Type B pancreatic cell (in vitro differentiated cells): ENCODE results near the gene PRKCG. TPM values are rescaled to one million over a fixed set of nuclear protein-coding genes. Genes with fewer than 3 reads are reported as not detected.

Experiments
- DNase-seq: peaks from one replicate; pipeline ENCODE4 v3.0.0; 2021; ENCODE audit warnings: mixed read lengths; ENCODE audit not compliant: unreplicated experiment; ENCODE audit errors: extremely low spot score
- H3K27ac Mint-ChIP-seq: 2 replicates; pipeline ENCODE4 v1.8.0; 2021; ENCODE audit warnings: mild to moderate bottlenecking, mixed read lengths
- H3K27me3 Mint-ChIP-seq: 2 replicates; pipeline ENCODE4 v1.8.0; 2021; ENCODE audit warnings: mixed read lengths
- H3K36me3 Mint-ChIP-seq: 2 replicates; pipeline ENCODE4 v1.8.0; 2021; ENCODE audit warnings: mixed read lengths
- H3K4me1 Mint-ChIP-seq: one replicate; pipeline ENCODE4 v1.8.0; 2021; ENCODE audit warnings: mixed read lengths; ENCODE audit not compliant: unreplicated experiment
- H3K4me3 Mint-ChIP-seq: 2 replicates; pipeline ENCODE4 v1.8.0; 2021; ENCODE audit warnings: mild to moderate bottlenecking, mixed read lengths
- H3K9me3 Mint-ChIP-seq: 2 replicates; pipeline ENCODE4 v1.8.0; 2021; ENCODE audit warnings: mixed read lengths
- total RNA-seq: library from RNA; stranded (reverse); gene quantifications from 2 replicates; pipeline ENCODE4 v1.2.1, GENCODE V29; 2021; ENCODE audit warnings: low replicate concordance
- TF ChIP-seq, protein P1 (sequence below): fragments of 200-600 bp; sonication (generic); conservative IDR thresholded peaks from 2 replicates; pipeline ENCODE4 v1.5.0; 2021; ENCODE audit warnings: antibody characterized with exemption, mild to moderate bottlenecking

PRKCG gene
- total RNA-seq, 1 donor from 2014 or later = 3.1 TPM

DNA sequence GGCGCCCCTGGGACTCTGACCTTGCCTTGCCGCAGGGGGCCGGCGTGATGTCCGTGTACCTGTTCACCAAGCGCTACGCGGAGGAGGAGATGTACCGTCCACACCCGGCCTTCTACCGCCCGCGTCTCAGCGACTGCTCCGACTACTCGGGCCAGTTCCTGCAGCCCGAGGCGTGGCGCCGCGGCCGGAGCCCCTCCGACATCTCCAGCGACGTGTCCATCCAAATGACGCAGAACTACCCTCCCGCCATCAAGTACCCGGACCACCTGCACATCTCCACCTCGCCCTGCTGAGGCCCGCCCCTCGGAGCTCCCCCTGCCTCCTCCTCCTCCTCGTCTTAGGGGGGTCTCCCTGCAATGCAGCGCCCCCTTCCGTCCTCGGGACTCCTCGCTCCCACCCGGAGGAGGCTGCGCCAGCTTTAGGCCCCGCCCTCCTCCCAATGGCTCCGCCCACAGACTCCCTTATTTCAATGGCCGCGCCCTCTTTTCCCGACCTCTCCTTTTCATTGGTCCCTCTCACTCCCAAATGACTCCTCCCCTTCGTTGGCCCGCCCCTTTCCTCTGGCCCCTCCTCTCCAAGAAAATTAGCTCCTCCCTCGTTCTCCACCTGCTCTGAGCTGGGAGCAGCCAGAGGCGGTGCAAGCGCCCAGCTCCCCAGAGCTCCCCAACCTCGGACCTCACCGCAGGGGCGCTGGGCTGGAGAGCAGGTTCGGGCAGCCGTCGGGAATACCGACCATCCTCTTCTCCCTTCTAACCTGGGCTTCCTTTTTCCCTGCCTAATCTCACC is 60.2 kb downstream of the PRKCG start:
- Mint-ChIP-seq H3K27me3 (peaks cover 79% of the 10 kb centered on the region), H3K27ac (no peak overlapping the region), H3K36me3 (no peaks in the 10 kb centered on the region), H3K9me3 (peaks cover 4% of the 10 kb centered on the region), H3K4me1 (no peaks in the 10 kb centered on the region), H3K4me3 (peak overlapping the region; percentile 20)
- DNase-seq = no peak
- TF ChIP-seq, protein P1, sequence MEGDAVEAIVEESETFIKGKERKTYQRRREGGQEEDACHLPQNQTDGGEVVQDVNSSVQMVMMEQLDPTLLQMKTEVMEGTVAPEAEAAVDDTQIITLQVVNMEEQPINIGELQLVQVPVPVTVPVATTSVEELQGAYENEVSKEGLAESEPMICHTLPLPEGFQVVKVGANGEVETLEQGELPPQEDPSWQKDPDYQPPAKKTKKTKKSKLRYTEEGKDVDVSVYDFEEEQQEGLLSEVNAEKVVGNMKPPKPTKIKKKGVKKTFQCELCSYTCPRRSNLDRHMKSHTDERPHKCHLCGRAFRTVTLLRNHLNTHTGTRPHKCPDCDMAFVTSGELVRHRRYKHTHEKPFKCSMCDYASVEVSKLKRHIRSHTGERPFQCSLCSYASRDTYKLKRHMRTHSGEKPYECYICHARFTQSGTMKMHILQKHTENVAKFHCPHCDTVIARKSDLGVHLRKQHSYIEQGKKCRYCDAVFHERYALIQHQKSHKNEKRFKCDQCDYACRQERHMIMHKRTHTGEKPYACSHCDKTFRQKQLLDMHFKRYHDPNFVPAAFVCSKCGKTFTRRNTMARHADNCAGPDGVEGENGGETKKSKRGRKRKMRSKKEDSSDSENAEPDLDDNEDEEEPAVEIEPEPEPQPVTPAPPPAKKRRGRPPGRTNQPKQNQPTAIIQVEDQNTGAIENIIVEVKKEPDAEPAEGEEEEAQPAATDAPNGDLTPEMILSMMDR = peak; percentile 41

DNA sequence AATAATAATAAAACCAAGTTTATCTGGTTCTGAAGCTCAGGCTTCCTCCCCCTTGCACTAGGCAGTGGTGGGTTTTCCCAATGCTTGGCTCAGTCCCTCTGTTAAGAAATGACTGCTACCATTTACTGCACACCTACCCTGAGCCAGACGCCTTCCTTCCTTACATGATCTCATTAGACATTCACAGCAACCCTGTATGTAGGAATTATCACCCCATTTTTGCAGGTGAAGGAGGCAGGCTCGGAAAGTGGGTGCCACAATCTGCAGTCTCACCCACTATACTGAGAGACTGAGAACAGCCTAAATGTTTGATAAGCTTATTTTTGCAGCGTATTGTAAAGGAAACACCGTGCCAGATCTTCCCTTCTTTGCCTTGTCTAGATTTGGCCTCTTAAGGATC is 62.4 kb downstream of the PRKCG start:
- Mint-ChIP-seq H3K9me3 (peaks cover 4% of the 10 kb centered on the region), H3K36me3 (no peaks in the 10 kb centered on the region), H3K27me3 (peaks cover 76% of the 10 kb centered on the region), H3K27ac (no peak overlapping the region), H3K4me1 (no peaks in the 10 kb centered on the region), H3K4me3 (no peak overlapping the region)
- TF ChIP-seq, protein P1 = no peak
- DNase-seq = no peak

DNA sequence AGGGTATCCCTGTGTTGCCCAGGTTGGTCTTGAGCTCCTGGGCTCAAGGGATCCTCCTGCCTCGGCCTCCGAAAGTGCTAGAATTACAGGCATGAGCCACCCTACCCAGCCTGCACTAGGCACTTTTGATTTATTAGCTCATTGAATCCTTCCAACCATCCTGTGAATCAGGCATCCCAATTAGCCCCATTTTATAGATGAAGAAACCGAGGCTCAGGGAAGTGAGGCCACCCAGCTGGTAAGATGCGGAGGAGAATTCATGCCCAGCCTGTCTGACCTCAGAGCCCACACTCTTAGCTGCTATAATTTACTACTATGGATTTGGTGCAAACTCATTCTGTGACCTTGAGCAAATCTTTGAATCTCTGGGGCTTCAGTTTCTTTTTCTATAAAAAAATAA is 62.9 kb downstream of the PRKCG start:
- Mint-ChIP-seq H3K27ac (no peak overlapping the region), H3K36me3 (no peaks in the 10 kb centered on the region), H3K4me3 (no peak overlapping the region), H3K4me1 (no peaks in the 10 kb centered on the region), H3K27me3 (peaks cover 71% of the 10 kb centered on the region), H3K9me3 (peaks cover 4% of the 10 kb centered on the region)
- DNase-seq = no peak
- TF ChIP-seq, protein P1 = no peak

DNA sequence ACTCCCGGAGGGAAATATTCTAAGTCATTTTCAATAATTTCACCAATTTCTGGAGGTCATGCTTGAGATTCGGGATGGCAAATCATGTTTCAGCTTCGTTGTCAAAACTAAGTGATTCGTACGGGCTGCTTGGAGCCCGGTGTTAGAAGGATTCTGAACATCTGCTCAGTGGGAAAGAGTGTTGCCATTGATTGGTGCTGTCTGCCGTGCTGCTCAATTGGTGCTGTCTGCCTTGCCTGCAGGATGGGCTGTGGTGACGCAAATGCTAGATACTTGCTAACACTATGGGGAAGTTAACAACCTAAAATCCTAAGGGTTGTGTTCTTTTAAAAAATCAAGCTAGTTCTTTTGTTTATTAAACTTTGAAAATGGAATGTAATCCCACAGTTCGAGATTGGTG is 63.4 kb downstream of the PRKCG start:
- H3K27ac Mint-ChIP-seq = peak overlapping the region; percentile 60
- H3K4me1 Mint-ChIP-seq = no peaks in the 10 kb centered on the region
- no peaks in the 10 kb centered on the region for H3K36me3 Mint-ChIP-seq
- peak overlapping the region; percentile 67 for H3K4me3 Mint-ChIP-seq
- peaks cover 66% of the 10 kb centered on the region for H3K27me3 Mint-ChIP-seq
- no peak for DNase-seq
- peaks cover 4% of the 10 kb centered on the region for H3K9me3 Mint-ChIP-seq
- TF ChIP-seq, protein P1 = no peak

DNA sequence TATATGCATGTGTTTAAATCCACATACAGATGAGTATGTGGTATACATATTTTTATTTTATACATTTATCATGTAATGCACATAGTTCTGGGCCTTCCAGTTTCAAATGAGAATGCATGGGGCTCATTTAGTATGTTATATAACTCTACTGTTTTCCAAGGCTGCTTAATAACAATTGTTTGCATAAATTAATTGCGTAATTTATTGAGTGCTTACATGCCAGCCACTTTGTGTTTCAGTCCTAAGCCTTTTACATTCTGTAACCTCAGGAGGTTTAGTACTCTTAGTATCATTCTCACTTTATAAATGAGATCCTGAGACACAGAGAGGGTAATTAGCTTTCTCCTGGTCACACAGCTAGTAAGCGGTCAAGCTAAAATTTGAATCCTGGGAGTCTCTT is 64.0 kb downstream of the PRKCG start:
- DNase-seq = no peak

More for the DNA sequence above, 64.0 kb downstream of the PRKCG start:
- Mint-ChIP-seq H3K27ac (no peak overlapping the region), H3K4me1 (no peaks in the 10 kb centered on the region), H3K4me3 (no peak overlapping the region), H3K27me3 (peaks cover 62% of the 10 kb centered on the region), H3K36me3 (no peaks in the 10 kb centered on the region), H3K9me3 (peaks cover 4% of the 10 kb centered on the region)
- TF ChIP-seq, protein P1 = no peak
